Panc1 (cell line): ENCODE measurements around the gene SMYD5.

Experiments
- CTCF ChIP-seq: fragments of 450-650 bp; IDR thresholded peaks from 2 replicates; pipeline ENCODE4 v1.5.1; 2017; ENCODE audit warnings: mild to moderate bottlenecking
- POLR2AphosphoS5 ChIP-seq: IDR thresholded peaks from 2 replicates; pipeline ENCODE4 v1.6.1; 2012; ENCODE audit warnings: mild to moderate bottlenecking, low read depth, low read length, moderate library complexity
- REST ChIP-seq, 2 experiments: IDR thresholded peaks; 2 replicates each; pipeline ENCODE4 v1.6.1; 2011 to 2012; ENCODE audit warnings: low read depth in 2 of 2, control low read depth in 1 of 2, low read length in 1 of 2, mild to moderate bottlenecking in 1 of 2, moderate library complexity in 1 of 2; ENCODE audit not compliant: insufficient read depth in 1 of 2
- SIN3A ChIP-seq: IDR thresholded peaks from 2 replicates; pipeline ENCODE4 v1.6.1; 2012; ENCODE audit warnings: low read depth, mild to moderate bottlenecking, low read length, moderate library complexity, borderline replicate concordance; ENCODE audit not compliant: insufficient read depth
- TCF7L2 ChIP-seq: IDR thresholded peaks from 2 replicates; pipeline ENCODE4 v1.6.1; 2011; ENCODE audit warnings: mild to moderate bottlenecking, low read depth, low read length, inconsistent platforms

GRCh38 chr2:73259276-73259675 lies 45.2 kb downstream of the SMYD5 start:
- TF ChIP-seq REST (IDR thresholded peaks at IDR 0.05; ENCODE audit: insufficient read depth in 1 of 2, low read depth in 2 of 2, low read length in 1 of 2) (no peak), CTCF (no peak), SIN3A (no peak), POLR2AphosphoS5 (no peak), TCF7L2 (no peak)
